HepG2 (cell line): ENCODE measurements around the gene BABAM2. TPM values are rescaled to one million over a fixed set of nuclear protein-coding genes. Genes with fewer than 3 reads are reported as not detected.
A peak's percentile ranks its signal among the peaks of the same experiment; 100 is the strongest.

Experiments used
- HOXA7 ChIP-seq: sonication (generic); formaldehyde crosslinking; IDR thresholded peaks from 2 replicates; pipeline ENCODE4 v1.8.1; 2022; ENCODE audit warnings: mild to moderate bottlenecking, missing genetic modification reagents, moderate library complexity
- PRPF4 ChIP-seq: fragments of 200-400 bp; formaldehyde crosslinking; IDR thresholded peaks from 2 replicates; pipeline ENCODE4 v1.6.1; 2016; ENCODE audit warnings: low read length, low read depth; ENCODE audit not compliant: poor library complexity, severe bottlenecking
- SNAPC2 ChIP-seq: sonication (generic); formaldehyde crosslinking; IDR thresholded peaks from 2 replicates; pipeline ENCODE4 v1.8.1; 2022; ENCODE audit warnings: mild to moderate bottlenecking, missing genetic modification reagents
- ZBTB42 ChIP-seq: sonication (generic); formaldehyde crosslinking; IDR thresholded peaks from 2 replicates; pipeline ENCODE4 v1.5.0; 2020; ENCODE audit warnings: mild to moderate bottlenecking, missing genetic modification reagents
- ZNF317 ChIP-seq: sonication (generic); formaldehyde crosslinking; IDR thresholded peaks from 2 replicates; pipeline ENCODE4 v1.5.0; 2020; ENCODE audit warnings: mild to moderate bottlenecking, missing genetic modification reagents
- ZNF33A ChIP-seq: sonication (generic); formaldehyde crosslinking; IDR thresholded peaks from 2 replicates; pipeline ENCODE4 v1.5.1; 2020; ENCODE audit warnings: missing genetic modification reagents, mild to moderate bottlenecking, moderate library complexity, borderline replicate concordance
- ZNF501 ChIP-seq: sonication (generic); formaldehyde crosslinking; IDR thresholded peaks from 2 replicates; pipeline ENCODE4 v1.5.1; 2020; ENCODE audit warnings: mild to moderate bottlenecking, moderate library complexity, missing genetic modification reagents
- polyA plus RNA-seq, 8 experiments: library from polyadenylated mRNA; depleted of rRNA in 3 of 8; stranded (reverse) in 7 of 8; unstranded in 1 of 8; fragments of >200 nt; fragmentation: Illumina TruSeq in 4 of 8; extraction: Trizol in 4 of 8; gene quantifications; 2 replicates each; pipeline versions ENCODE4 v1.2.1 to v1.2.3, GENCODE V29; 2011 to 2016; ENCODE audit warnings: low read depth in 4 of 8, missing spikeins in 1 of 8, mixed read lengths in 1 of 8; ENCODE audit not compliant: insufficient read depth in 1 of 8
- total RNA-seq, 5 experiments: library from RNA; depleted of rRNA; stranded (reverse); fragments of >200 nt; fragmentation: Illumina TruSeq; extraction: Trizol; gene quantifications; 2 replicates each; pipeline ENCODE4 v1.2.3, GENCODE V29; 2016; ENCODE audit warnings: low read depth in 1 of 5
- TF ChIP-seq, protein P1 (sequence below): sonication (generic); formaldehyde crosslinking; IDR thresholded peaks from 2 replicates; pipeline ENCODE4 v1.5.1; 2020; ENCODE audit warnings: mild to moderate bottlenecking, missing genetic modification reagents, borderline replicate concordance
- TF ChIP-seq, protein P2 (sequence below), 2 experiments: sonication (generic) in 1 of 2; formaldehyde crosslinking in 1 of 2; IDR thresholded peaks; 2 replicates each; pipeline versions ENCODE4 v1.4.0 to v1.6.1; 2016 to 2020; ENCODE audit warnings: borderline replicate concordance in 1 of 2, low read depth in 1 of 2, mild to moderate bottlenecking in 1 of 2, missing genetic modification reagents in 1 of 2
- TF ChIP-seq, protein P3 (sequence below): sonication (generic); formaldehyde crosslinking; IDR thresholded peaks from 2 replicates; pipeline ENCODE4 v1.4.0; 2020; ENCODE audit warnings: missing genetic modification reagents
- TF ChIP-seq, protein P4 (sequence below): IDR thresholded peaks from 2 replicates; pipeline ENCODE4 v1.4.0; 2020; ENCODE audit warnings: mild to moderate bottlenecking, missing genetic modification reagents

Gene BABAM2
- total and polyA plus RNA-seq, 2 of the 13 experiments (the other 11 are each of a cell fraction or from before 2014, with no cell fraction given) = 24.9 to 28.0 TPM

DNA sequence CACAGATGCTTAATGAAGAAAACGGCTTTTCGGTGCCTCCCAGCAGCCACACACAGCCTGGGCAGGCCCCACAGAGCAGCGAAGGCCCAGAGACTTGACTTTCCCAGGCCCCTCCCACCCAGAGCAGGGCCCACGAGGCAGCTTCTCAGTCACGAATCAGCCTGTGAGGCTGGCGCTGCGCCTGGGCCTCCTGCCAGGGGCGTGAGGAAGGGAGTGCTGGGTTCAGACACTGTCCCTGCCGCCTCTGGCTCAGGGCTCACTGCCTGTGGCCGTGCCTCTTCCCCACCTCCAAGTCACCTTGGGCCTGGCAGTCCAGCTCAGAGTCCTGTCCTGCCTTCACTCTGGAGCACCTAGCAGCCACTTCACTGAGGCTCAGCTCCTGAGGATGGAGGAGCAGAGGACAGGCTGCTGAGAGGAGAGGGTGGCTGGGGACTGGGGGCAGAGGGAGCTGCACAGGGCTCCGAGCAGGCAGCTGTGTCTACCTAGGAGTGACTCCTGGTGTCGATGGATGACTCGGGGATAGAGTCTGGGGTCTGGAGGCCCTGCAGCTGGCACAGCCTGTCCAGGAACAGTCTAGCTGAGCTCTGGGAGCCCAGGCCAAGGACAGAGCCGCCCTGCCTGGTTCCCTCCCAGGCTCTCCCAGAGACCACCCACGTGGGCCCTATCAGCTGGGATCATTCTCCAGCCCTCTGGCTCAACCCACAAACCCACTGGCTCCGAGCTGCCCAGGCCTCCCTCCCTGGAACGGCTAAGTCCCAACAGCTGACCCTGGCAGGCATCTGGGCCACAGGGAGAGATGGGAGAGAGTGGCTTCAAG, 465.8 kb downstream of the BABAM2 start (continued):
- TF ChIP-seq, protein P1, sequence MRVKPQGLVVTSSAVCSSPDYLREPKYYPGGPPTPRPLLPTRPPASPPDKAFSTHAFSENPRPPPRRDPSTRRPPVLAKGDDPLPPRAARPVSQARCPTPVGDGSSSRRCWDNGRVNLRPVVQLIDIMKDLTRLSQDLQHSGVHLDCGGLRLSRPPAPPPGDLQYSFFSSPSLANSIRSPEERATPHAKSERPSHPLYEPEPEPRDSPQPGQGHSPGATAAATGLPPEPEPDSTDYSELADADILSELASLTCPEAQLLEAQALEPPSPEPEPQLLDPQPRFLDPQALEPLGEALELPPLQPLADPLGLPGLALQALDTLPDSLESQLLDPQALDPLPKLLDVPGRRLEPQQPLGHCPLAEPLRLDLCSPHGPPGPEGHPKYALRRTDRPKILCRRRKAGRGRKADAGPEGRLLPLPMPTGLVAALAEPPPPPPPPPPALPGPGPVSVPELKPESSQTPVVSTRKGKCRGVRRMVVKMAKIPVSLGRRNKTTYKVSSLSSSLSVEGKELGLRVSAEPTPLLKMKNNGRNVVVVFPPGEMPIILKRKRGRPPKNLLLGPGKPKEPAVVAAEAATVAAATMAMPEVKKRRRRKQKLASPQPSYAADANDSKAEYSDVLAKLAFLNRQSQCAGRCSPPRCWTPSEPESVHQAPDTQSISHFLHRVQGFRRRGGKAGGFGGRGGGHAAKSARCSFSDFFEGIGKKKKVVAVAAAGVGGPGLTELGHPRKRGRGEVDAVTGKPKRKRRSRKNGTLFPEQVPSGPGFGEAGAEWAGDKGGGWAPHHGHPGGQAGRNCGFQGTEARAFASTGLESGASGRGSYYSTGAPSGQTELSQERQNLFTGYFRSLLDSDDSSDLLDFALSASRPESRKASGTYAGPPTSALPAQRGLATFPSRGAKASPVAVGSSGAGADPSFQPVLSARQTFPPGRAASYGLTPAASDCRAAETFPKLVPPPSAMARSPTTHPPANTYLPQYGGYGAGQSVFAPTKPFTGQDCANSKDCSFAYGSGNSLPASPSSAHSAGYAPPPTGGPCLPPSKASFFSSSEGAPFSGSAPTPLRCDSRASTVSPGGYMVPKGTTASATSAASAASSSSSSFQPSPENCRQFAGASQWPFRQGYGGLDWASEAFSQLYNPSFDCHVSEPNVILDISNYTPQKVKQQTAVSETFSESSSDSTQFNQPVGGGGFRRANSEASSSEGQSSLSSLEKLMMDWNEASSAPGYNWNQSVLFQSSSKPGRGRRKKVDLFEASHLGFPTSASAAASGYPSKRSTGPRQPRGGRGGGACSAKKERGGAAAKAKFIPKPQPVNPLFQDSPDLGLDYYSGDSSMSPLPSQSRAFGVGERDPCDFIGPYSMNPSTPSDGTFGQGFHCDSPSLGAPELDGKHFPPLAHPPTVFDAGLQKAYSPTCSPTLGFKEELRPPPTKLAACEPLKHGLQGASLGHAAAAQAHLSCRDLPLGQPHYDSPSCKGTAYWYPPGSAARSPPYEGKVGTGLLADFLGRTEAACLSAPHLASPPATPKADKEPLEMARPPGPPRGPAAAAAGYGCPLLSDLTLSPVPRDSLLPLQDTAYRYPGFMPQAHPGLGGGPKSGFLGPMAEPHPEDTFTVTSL = no peak
- no peak for TF ChIP-seq SNAPC2 (CRISPR knock-in tag)
- no peak for TF ChIP-seq ZNF317
- TF ChIP-seq, protein P2, sequence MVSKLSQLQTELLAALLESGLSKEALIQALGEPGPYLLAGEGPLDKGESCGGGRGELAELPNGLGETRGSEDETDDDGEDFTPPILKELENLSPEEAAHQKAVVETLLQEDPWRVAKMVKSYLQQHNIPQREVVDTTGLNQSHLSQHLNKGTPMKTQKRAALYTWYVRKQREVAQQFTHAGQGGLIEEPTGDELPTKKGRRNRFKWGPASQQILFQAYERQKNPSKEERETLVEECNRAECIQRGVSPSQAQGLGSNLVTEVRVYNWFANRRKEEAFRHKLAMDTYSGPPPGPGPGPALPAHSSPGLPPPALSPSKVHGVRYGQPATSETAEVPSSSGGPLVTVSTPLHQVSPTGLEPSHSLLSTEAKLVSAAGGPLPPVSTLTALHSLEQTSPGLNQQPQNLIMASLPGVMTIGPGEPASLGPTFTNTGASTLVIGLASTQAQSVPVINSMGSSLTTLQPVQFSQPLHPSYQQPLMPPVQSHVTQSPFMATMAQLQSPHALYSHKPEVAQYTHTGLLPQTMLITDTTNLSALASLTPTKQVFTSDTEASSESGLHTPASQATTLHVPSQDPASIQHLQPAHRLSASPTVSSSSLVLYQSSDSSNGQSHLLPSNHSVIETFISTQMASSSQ (IDR thresholded peaks at IDR 0.05; ENCODE audit: low read depth) = no peak
- TF ChIP-seq, protein P2 (CRISPR knock-in tag; IDR thresholded peaks at IDR 0.05; ENCODE audit: borderline replicate concordance) = no peak
- TF ChIP-seq ZNF501 (CRISPR knock-in tag) = no peak
- TF ChIP-seq PRPF4 = no peak
- no peak for TF ChIP-seq ZNF33A
- no peak for TF ChIP-seq HOXA7 (CRISPR knock-in tag)
- TF ChIP-seq, protein P3, sequence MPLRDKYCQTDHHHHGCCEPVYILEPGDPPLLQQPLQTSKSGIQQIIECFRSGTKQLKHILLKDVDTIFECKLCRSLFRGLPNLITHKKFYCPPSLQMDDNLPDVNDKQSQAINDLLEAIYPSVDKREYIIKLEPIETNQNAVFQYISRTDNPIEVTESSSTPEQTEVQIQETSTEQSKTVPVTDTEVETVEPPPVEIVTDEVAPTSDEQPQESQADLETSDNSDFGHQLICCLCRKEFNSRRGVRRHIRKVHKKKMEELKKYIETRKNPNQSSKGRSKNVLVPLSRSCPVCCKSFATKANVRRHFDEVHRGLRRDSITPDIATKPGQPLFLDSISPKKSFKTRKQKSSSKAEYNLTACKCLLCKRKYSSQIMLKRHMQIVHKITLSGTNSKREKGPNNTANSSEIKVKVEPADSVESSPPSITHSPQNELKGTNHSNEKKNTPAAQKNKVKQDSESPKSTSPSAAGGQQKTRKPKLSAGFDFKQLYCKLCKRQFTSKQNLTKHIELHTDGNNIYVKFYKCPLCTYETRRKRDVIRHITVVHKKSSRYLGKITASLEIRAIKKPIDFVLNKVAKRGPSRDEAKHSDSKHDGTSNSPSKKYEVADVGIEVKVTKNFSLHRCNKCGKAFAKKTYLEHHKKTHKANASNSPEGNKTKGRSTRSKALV (CRISPR knock-in tag) = 0 out of 2 replicates have a peak, but pooled peaks have one; percentile 60
- TF ChIP-seq, protein P4, sequence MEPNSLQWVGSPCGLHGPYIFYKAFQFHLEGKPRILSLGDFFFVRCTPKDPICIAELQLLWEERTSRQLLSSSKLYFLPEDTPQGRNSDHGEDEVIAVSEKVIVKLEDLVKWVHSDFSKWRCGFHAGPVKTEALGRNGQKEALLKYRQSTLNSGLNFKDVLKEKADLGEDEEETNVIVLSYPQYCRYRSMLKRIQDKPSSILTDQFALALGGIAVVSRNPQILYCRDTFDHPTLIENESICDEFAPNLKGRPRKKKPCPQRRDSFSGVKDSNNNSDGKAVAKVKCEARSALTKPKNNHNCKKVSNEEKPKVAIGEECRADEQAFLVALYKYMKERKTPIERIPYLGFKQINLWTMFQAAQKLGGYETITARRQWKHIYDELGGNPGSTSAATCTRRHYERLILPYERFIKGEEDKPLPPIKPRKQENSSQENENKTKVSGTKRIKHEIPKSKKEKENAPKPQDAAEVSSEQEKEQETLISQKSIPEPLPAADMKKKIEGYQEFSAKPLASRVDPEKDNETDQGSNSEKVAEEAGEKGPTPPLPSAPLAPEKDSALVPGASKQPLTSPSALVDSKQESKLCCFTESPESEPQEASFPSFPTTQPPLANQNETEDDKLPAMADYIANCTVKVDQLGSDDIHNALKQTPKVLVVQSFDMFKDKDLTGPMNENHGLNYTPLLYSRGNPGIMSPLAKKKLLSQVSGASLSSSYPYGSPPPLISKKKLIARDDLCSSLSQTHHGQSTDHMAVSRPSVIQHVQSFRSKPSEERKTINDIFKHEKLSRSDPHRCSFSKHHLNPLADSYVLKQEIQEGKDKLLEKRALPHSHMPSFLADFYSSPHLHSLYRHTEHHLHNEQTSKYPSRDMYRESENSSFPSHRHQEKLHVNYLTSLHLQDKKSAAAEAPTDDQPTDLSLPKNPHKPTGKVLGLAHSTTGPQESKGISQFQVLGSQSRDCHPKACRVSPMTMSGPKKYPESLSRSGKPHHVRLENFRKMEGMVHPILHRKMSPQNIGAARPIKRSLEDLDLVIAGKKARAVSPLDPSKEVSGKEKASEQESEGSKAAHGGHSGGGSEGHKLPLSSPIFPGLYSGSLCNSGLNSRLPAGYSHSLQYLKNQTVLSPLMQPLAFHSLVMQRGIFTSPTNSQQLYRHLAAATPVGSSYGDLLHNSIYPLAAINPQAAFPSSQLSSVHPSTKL (CRISPR knock-in tag) = no peak
- no peak for TF ChIP-seq ZBTB42
